HG02759 (cell line): ENCODE results near the gene BARHL2.

Experiments
- ATAC-seq: cut with Tn5 transposase; IDR thresholded peaks from one replicate; pipeline ENCODE4 v1.9.1; 2021; ENCODE audit warnings: mild to moderate bottlenecking, moderate library complexity; ENCODE audit not compliant: unreplicated experiment

BARHL2 gene

DNA sequence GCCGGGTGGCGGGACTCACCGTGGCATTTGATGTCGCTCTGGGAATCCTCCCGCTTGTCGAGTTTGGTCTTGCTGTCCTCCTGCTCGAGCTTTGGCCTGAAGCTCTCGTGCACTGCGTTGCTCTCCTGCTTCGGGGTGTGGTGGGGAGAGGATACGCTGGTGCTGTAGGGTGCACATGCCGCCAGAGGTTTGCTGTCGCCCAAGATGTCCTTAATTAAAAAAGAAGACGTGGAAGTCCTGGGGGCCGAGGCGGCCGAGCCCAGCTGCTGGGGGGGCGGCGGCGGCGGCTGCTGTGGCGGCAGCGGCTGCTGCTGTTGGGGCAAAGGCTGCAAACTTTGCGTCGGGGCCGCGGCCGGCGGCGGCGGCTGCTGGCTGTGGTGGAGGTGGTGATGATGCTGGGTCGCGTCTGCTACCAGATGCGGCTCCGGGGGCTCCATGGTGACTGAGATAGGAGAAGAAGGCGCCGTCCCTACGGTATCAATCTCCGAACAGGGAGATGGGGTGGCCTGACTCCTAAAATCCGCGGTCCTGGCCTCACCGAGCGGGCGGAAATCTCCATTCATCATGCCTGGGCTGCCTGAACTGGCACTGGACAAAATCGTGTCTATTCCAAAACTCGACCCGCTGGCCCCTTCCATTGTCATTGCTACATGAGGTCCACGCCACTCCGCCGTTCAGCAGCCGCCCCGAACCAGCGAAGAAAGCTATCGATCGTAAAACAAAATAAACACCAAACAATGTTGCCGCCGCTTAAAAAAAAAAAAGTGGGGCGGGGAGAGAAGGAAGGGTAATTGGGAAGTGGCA is at the start of gene BARHL2:
BARHL2 (minus strand) TSS at position 751 of the 804 bp plus-strand sequence; CDS start at position 644, 107 bp downstream.
- ATAC-seq = no peak

- no peak for ATAC-seq
These were observed 46.8 kb upstream of the BARHL2 start for GRCh38 chr1:90763930-90764329.

DNA sequence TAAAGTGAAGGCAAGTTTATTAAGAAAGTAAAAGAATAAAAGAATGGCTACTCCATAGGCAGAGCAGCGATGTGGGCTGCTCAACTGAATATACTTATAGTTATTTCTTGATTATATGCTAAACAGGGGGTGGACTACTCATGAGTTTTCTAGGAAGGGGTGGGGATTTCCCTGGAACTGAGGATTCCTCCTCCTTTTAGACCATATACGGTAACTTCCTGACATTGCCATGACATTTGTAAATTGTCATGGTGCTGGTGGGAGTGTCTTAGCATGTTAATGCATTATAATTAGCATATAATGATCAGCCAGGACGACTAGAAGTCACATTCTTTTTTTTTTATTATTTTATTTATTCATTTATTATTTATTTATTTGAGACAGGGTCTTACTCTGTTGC is 46.4 kb upstream of the BARHL2 start:
- no peak for ATAC-seq

DNA sequence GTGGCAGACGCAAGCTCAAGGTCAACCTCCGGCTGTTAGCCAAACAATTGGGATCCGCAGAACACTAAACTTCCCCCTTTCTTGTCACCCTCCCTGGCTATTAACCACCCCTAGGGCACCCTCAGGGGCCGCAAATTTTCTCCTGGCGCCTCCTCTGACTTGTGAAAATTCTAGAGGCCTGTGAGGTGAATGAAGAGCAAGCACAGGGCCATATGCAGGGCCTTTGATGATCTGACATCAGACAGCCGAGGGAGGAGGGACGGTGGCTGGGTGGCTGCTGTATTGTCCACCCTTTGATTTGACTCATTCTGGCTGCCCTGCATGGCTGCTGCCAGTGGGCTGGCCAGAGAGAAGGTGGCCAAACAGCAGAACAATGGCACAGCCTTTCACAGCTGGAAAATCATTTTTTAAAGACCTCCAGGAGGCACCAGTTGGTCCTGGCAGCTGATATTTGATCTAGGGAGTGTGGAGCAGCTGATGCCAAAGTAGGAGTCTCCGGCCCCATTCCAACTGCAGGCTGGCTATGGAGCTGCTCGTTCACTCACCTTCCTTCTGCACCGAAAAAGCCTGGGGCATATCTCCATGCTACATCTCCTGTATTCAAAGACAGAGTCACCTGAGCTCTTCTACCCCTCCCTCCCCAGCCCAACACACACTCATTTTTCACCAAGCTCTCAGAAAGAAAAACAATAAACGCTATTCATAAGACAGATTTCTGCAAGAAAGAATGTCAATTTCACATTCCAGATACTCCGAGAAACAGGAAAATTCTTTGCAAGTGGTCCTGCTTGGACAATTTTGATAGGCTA is 44.9 kb upstream of the BARHL2 start:
- no peak for ATAC-seq

- no peak for ATAC-seq
These were observed 44.1 kb upstream of the BARHL2 start for GRCh38 chr1:90761156-90761555.

DNA sequence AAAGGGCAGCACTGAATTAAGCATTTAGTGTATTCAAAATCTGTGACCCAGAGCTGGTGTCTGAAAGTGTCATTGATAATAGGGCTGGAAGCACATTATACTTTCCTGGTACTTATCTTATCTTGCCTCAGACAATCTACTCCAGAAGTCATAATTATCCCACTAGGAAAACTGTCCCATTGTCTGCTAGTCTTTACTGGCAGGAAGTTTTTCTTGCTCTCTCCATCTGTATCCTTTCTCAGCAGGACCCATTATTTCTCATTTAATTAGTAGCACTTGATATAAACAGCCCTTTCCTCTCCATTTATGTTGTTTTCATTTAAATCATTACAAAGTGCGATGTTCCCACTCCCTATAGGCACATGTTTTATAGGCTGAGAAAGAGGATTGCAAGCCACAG is 36.5 kb upstream of the BARHL2 start:
- ATAC-seq = no peak

DNA sequence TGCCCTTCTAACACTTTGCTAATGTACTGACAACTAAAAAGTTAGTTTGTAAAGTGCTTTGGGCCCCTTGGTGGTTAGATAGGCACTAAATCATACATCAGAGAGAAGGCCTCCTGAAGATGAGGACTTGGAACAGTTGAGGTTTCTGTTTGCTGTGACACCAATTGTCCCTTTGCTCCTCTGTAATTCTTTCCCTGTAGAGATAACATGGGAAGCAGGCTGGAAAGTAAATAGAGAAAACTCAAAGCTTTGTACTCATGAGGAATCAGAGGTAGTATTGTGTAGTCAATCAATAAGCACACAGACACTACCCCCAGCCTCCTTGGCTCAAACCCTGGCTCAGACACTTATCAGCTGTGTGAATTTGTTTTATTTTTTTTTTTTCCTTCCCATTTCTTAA is 31.6 kb upstream of the BARHL2 start:
- ATAC-seq = no peak

GRCh38 chr1:90746857-90747256 is 29.8 kb upstream of the BARHL2 start:
- no peak for ATAC-seq

DNA sequence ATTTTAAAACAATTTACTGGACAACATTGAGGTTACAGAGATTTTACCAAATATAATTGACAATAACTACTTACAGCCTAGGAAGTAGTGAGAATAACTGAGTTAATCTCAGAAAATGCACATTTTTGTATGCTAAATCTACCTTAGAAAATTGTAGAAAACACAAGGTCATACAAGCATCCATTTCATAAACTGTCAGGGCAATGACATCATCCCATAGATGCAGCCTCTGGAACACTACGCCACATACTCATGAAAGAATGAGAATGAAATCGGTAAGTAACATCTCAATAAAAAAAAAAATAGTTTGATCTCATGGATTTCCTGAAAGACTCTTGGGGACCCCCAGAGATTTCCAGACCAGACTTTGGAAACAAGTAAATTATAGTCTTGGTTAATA is 28.9 kb upstream of the BARHL2 start:
- ATAC-seq = no peak

- no peak for ATAC-seq
These were observed 15.0 kb upstream of the BARHL2 start for GRCh38 chr1:90732136-90732535.

GRCh38 chr1:90731382-90732050 is 14.4 kb upstream of the BARHL2 start:
- ATAC-seq = no peak

DNA sequence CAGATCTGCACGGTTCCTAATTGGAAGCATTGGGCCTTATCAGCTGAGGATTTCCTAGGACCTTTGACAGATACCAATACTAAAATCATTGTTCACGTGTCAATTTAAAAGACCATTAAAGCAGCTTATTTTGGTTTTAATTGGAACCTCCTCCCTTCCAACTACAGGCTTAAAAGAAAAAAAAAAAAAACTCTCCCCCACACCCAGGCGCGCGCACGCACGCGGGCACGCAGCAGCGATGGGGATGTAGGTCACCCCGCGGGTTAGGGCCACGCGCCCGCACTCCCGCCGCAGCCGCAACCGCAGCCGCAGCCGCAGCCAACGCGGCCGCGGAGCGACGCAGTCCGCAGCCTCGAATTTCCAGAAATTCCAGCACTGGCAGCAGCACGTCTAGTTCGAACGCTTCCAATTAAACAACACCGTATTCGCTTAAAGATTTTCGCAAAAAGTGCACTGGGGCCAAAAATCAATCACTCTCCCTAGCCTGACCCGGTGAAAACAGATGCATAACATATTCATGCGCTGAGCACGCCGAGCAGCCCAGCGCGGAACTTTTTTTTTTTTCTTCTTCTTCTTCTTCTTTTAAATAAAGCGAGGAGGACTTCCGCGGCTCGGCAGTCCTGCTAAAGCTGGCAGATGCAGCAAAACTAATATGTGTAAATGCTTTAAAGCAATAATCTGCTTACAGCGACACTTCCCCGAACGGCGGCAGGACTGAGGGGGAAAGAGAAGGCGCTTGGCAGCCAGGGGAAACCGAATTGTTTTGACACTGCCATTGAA is 13.3 kb upstream of the BARHL2 start:
- no peak for ATAC-seq

DNA sequence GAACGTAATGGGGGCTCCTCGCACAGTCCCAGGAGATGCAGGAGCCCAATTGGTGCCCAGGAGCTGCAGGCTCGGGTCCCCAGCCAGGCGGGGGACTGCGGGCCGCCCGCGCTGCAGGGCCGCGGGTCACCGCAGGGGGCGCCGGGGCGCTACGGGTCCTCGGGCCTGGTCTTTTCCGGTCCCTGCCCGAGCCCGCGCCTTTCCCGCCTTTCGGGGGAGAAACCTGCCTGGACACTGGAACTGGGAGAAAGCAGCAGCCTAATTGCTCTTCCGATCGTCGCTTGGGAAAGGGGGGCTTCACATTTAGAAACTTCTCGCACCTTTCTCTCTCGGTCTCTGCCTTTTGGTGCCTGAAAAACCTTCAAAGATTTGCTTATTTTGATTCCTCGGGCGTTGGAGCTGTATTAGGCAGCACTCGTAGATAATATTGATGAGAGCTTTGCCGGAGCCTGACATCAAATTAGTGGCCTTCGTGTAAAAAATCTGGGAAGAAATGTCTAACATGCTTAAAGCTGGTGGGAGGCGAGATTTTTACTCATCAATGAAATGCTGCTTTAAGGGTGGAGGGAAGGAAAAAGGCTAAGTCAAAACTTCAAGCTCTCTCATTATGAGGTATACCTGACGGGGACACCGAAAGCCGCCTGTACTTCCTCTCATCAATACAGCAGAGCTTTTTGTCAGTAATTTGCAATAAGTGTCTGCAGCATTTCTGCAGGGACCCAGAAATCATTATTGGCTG is 12.6 kb upstream of the BARHL2 start:
- peak; percentile 57 for ATAC-seq

- no peak for ATAC-seq
These were observed 11.6 kb upstream of the BARHL2 start for GRCh38 chr1:90728502-90729287.

DNA sequence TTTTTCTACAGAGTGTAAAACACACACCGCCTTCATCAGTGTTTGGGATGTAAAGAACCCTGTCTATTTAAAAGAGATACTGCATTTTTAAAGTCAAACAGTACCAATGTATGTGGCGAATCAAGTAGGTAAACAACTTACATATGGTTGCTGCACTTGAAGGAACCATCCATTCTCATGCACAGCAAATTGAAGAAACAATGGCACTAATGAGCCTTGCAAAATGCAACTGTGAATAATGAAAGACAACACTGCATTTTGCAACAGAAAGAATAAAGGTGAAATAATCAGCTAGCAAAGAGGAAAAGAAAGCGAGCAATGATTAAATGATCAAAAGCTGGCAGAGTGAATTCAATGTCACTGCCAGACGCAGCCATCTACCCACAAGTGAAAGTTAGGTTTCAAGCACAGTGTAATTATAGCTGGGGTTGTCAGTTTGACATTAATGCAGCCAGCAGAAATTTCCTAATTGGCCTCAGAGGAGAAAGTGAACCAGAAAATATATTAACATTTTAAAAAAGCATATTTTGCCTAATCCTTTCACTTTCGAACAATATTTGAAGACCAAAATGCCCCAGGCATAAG is 10.9 kb upstream of the BARHL2 start:
- no peak for ATAC-seq

GRCh38 chr1:90726986-90727480 is 9.9 kb upstream of the BARHL2 start:
- no peak for ATAC-seq

DNA sequence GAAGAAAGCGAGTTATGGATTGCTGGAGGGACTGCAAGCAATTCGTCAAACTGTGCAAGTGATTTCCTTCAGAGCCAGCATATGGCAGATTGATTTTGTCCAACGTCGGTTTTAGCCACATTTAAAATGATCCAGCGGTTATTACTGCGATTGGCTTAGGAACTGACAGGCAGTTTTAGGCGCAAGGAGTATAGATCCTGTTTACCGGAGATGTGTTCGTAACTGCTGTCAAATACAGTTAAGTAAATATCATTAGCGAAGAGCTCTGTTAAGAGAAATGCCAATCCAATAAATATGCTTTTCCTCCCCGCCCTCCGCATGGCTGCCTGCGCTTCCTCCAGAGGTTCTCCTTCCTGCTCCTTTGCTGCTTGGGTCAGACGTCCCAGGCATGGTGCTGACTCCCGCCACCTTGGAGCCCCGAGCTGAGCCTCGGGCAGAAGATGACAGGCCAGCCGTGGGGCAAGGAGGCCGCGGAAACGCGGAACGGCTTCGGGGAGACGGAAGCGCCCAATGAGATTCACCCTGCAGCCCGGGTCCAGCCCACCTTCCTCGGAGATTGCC is 9.4 kb upstream of the BARHL2 start:
- ATAC-seq = no peak

DNA sequence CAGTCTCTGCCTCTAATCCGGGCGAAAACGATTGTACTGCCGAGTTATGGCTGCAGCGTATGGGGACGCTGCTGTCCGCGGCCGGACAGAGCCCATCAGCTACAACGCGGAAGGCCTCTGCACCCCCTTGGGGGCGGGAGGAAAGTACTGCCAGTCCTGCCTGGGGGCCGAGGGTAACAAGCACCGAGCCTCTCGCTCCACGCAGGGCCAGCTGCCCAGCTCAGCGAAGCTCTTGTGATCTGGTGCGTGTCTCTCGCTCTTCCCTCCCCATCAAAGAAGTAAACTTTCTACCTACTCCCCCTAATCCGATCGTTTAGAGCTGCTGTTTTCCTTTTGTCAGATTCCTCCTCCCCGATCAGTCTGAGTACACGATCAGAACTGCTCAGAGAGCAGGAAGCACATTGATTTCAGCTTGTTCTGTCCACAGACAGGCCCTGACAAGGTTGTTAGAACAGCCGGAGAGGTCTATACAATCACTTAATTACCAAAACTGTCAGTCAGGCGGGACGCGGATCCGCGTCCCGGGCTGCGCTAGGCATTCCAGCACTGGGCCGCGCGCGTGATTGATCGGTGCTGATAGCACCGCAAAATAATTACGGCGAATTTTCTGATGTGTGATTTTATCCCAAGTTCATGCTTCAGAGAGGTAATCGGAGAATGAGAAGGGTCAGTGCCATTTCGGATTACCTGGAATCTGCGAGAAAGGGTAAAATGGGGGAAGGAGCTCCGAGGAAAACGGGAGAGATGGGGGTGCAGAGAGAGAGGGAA is 8.7 kb upstream of the BARHL2 start:
- no peak for ATAC-seq
